B cell (primary cell): ENCODE measurements around the gene CCNDBP1.

ENCODE experiments used
- EZH2 ChIP-seq: IDR thresholded peaks from 2 replicates; pipeline ENCODE4 v1.6.1; 2012; ENCODE audit warnings: borderline replicate concordance, low read depth, mild to moderate bottlenecking, moderate library complexity, low read length; ENCODE audit not compliant: insufficient read depth, poor library complexity, severe bottlenecking
- TF ChIP-seq, protein P1 (sequence below): fragments of 200-600 bp; IDR thresholded peaks from one replicate; pipeline ENCODE4 v1.8.0; 2022; ENCODE audit warnings: antibody characterized with exemption, mild to moderate bottlenecking

DNA sequence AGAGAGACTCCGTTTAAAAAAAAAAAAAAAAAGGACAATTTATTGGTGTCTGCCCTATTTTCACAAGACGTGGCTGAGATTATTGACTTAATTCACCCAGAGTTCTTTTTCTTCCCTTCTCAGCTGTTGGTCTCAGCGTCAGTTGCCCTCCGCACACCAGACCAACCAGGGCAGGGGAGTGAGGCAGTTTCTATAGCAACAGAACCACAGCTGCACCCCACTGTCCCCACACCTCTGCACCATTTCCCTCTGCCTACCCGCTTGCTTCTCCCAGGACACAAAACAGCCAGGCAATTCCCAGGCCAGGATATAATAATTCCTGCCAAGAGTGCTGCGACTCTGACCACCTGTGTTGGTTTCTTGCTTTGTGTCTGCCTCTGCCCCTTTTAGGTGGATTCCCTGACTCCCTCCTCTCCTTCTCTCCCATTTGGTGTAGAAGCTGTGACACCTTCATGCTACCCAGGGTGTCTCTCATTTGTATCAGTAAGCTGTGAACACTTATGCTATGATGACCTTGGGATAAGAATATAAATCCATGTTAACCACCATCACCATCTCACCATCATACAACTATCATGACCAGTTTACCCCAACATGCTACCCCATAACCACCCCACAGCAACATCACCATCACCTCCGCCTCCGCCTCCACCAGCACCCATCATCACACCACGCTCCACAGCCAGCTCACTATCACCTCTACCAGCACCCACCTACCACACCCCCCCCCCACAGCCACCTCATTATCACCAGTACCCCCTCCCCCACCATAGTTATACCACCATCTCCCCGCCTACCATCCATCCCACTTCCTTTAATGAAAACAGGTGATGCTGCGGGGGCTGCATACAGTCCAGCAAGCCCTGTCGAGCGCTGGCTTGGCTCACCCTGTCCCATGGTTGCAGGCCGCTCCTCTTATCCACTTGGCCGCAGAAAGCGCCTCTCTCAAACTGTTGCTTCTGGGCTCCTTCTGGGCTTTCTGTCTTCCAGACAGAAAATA lies 35.0 kb downstream of the CCNDBP1 start:
- TF ChIP-seq, protein P1, sequence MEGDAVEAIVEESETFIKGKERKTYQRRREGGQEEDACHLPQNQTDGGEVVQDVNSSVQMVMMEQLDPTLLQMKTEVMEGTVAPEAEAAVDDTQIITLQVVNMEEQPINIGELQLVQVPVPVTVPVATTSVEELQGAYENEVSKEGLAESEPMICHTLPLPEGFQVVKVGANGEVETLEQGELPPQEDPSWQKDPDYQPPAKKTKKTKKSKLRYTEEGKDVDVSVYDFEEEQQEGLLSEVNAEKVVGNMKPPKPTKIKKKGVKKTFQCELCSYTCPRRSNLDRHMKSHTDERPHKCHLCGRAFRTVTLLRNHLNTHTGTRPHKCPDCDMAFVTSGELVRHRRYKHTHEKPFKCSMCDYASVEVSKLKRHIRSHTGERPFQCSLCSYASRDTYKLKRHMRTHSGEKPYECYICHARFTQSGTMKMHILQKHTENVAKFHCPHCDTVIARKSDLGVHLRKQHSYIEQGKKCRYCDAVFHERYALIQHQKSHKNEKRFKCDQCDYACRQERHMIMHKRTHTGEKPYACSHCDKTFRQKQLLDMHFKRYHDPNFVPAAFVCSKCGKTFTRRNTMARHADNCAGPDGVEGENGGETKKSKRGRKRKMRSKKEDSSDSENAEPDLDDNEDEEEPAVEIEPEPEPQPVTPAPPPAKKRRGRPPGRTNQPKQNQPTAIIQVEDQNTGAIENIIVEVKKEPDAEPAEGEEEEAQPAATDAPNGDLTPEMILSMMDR = no peak
- no peak for TF ChIP-seq EZH2
